GM23338 (cell line): ENCODE measurements around the gene NKAIN2. TPM values are rescaled to one million over a fixed set of nuclear protein-coding genes. Genes with fewer than 3 reads are reported as not detected.

Experiments used
- ATAC-seq: fragments of 200-7000 bp; cut with Tn5 transposase; 3 replicates; pipeline ENCODE4 v1.9.1; 2020
- DNase-seq: peaks from one replicate; pipeline ENCODE4 v3.0.0-alpha.2; 2015; ENCODE audit warnings: low spot score
- H2AFZ ChIP-seq: fragments of 200-600 bp; sonication (generic); 2 replicates; pipeline ENCODE4 v1.8.0; 2016; ENCODE audit warnings: antibody characterized with exemption, mild to moderate bottlenecking, moderate library complexity
- H3F3A ChIP-seq: fragments of 200-600 bp; sonication (generic); replicated peaks from 2 replicates; pipeline ENCODE4 v1.8.0; 2017; ENCODE audit warnings: antibody characterized with exemption, mixed run types, low read depth
- H3K27ac ChIP-seq: fragments of 200-600 bp; sonication (generic); 2 replicates; pipeline ENCODE4 v1.6.1; 2016; ENCODE audit warnings: low read depth
- H3K27me3 ChIP-seq: fragments of 200-600 bp; sonication (generic); 2 replicates; pipeline ENCODE4 v1.8.0; 2016; ENCODE audit warnings: mild to moderate bottlenecking, mixed run types, moderate library complexity; ENCODE audit not compliant: insufficient read depth
- H3K36me3 ChIP-seq: fragments of 200-600 bp; sonication (generic); 2 replicates; pipeline ENCODE4 v1.8.0; 2016; ENCODE audit warnings: mild to moderate bottlenecking; ENCODE audit not compliant: insufficient read depth
- H3K4me1 ChIP-seq: fragments of 200-600 bp; sonication (generic); 2 replicates; pipeline ENCODE4 v1.8.0; 2016; ENCODE audit warnings: mild to moderate bottlenecking, moderate library complexity; ENCODE audit not compliant: insufficient read depth
- H3K4me2 ChIP-seq: fragments of 200-600 bp; sonication (generic); 2 replicates; pipeline ENCODE4 v1.7.1; 2017; ENCODE audit warnings: mixed run types
- H3K4me3 ChIP-seq: fragments of 200-600 bp; sonication (generic); 2 replicates; pipeline ENCODE4 v1.6.1; 2016; ENCODE audit warnings: mixed run types
- H3K79me2 ChIP-seq: fragments of 200-600 bp; sonication (generic); replicated peaks from 2 replicates; pipeline ENCODE4 v1.8.0; 2017; ENCODE audit warnings: mild to moderate bottlenecking; ENCODE audit not compliant: insufficient read depth
- H3K9me2 ChIP-seq: fragments of 200-600 bp; sonication (generic); 2 replicates; pipeline ENCODE4 v1.8.0; 2017; ENCODE audit not compliant: insufficient read depth
- H4K20me1 ChIP-seq: fragments of 200-600 bp; sonication (generic); replicated peaks from 2 replicates; pipeline ENCODE4 v1.8.0; 2017; ENCODE audit warnings: mild to moderate bottlenecking; ENCODE audit not compliant: insufficient read depth
- H3K27ac Mint-ChIP-seq: 2 replicates; pipeline ENCODE4 v1.8.0; 2020; ENCODE audit warnings: inconsistent platforms, mild to moderate bottlenecking, moderate library complexity, mixed read lengths
- H3K27me3 Mint-ChIP-seq: 3 replicates; pipeline ENCODE4 v1.8.0; 2022; ENCODE audit warnings: low read depth, mild to moderate bottlenecking, moderate library complexity, mixed read lengths, inconsistent platforms; ENCODE audit not compliant: insufficient read depth, poor library complexity
- H3K36me3 Mint-ChIP-seq: 3 replicates; pipeline ENCODE4 v1.8.0; 2021; ENCODE audit warnings: low read depth, mild to moderate bottlenecking, inconsistent platforms, moderate library complexity, mixed read lengths
- H3K4me1 Mint-ChIP-seq: 3 replicates; pipeline ENCODE4 v1.8.0; 2020; ENCODE audit warnings: mild to moderate bottlenecking, inconsistent platforms, mixed read lengths
- H3K4me3 Mint-ChIP-seq: 3 replicates; pipeline ENCODE4 v1.8.0; 2021; ENCODE audit warnings: moderate library complexity, mild to moderate bottlenecking, inconsistent platforms, mixed read lengths
- H3K9me3 Mint-ChIP-seq: 3 replicates; pipeline ENCODE4 v1.8.0; 2020; ENCODE audit warnings: moderate library complexity, mild to moderate bottlenecking, inconsistent platforms, mixed read lengths
- CREB1 ChIP-seq: fragments of 250-450 bp; sonication (Bioruptor Pico); IDR thresholded peaks from 2 replicates; pipeline ENCODE4 v1.5.0; 2020; ENCODE audit warnings: low read depth, mild to moderate bottlenecking, moderate library complexity
- CTCF ChIP-seq, 2 experiments: fragments of 200-600 bp in 1 of 2; sonication (generic) in 1 of 2; conservative IDR thresholded peaks; 2 replicates each; pipeline versions ENCODE4 v1.5.1 to v1.6.1; 2016 to 2017; ENCODE audit warnings: antibody characterized with exemption in 2 of 2, low read depth in 2 of 2, mild to moderate bottlenecking in 2 of 2, moderate library complexity in 1 of 2
- JUNB ChIP-seq: IDR thresholded peaks from one replicate; pipeline ENCODE4 v1.6.1; 2016; ENCODE audit warnings: antibody characterized with exemption; ENCODE audit not compliant: unreplicated experiment
- NANOG ChIP-seq: IDR thresholded peaks from 2 replicates; pipeline ENCODE4 v1.6.1; 2016; ENCODE audit warnings: antibody characterized with exemption, borderline replicate concordance
- POLR2AphosphoS5 ChIP-seq: IDR thresholded peaks from 2 replicates; pipeline ENCODE4 v1.6.1; 2016; ENCODE audit warnings: antibody characterized with exemption, low read depth
- STAT1 ChIP-seq: IDR thresholded peaks from one replicate; pipeline ENCODE4 v1.6.1; 2016; ENCODE audit warnings: antibody characterized with exemption; ENCODE audit not compliant: unreplicated experiment
- polyA plus RNA-seq: library from polyadenylated mRNA; unstranded; fragments of >200 nt; fragmentation: Nextera tagmentation; extraction: Ambion mirVana; gene quantifications from 2 replicates; pipeline ENCODE4 v1.2.1, GENCODE V29; 2016
- total RNA-seq: library from RNA; depleted of rRNA; stranded (reverse); fragments of >200 nt; shearing (Covaris generic); gene quantifications from 2 replicates; pipeline ENCODE4 v1.2.3, GENCODE V29; 2014
- TF ChIP-seq, protein P1 (sequence below): fragments of 250-450 bp; sonication (Bioruptor Pico); IDR thresholded peaks from 2 replicates; pipeline ENCODE4 v1.5.0; 2020; ENCODE audit warnings: mild to moderate bottlenecking, moderate library complexity
- TF ChIP-seq, protein P2 (sequence below): IDR thresholded peaks from 2 replicates; pipeline ENCODE4 v1.6.1; 2016; ENCODE audit warnings: antibody characterized with exemption
- TF ChIP-seq, protein P3 (sequence below): IDR thresholded peaks from one replicate; pipeline ENCODE4 v1.6.1; 2018; ENCODE audit warnings: antibody characterized with exemption; ENCODE audit not compliant: unreplicated experiment

Gene NKAIN2
- total and polyA plus RNA-seq, 2 experiments from 2014 or later: 0.39 to 1.1 TPM

DNA sequence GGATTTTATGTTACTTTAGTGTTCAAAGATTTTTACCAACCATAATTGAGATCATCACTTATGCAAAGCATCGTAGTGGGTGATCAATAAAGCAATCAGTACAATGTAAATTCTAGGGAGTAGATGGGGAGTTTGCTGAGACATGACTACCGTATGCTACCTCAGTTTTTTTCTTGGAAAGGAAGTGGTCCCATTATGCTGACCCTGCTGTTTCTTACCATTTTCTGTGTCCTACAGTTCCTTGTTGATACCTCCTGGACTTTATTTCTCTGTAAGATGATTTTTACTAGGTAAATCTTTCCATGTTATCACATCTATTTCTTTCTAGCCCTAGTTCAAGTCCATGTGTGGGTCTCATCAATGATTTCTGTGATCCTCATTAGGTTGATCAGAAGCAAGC is 19.3 kb upstream of the NKAIN2 start:
- Mint-ChIP-seq H3K4me3 (no peak overlapping the region), H3K9me3 (no peaks in the 10 kb centered on the region), H3K36me3 (no peaks in the 10 kb centered on the region), H3K27ac (no peak overlapping the region), H3K27me3 (no peaks in the 10 kb centered on the region), H3K4me1 (peaks cover 9% of the 10 kb centered on the region)
- H3K36me3 ChIP-seq: no peaks in the 10 kb centered on the region
- no peaks in the 10 kb centered on the region for H3K27me3 ChIP-seq
- 0 out of 2 replicates have a peak, but pooled peaks cover under 1% of the 10 kb centered on the region for H3K4me1 ChIP-seq
- no peak overlapping the region for H3K4me2 ChIP-seq
- ATAC-seq: no peak
- H3K9me2 ChIP-seq: no peaks in the 10 kb centered on the region
- no peak overlapping the region for H3K27ac ChIP-seq
- H2AFZ ChIP-seq: no peak overlapping the region
- H4K20me1 ChIP-seq: no peaks in the 10 kb centered on the region
- TF ChIP-seq, protein P1, sequence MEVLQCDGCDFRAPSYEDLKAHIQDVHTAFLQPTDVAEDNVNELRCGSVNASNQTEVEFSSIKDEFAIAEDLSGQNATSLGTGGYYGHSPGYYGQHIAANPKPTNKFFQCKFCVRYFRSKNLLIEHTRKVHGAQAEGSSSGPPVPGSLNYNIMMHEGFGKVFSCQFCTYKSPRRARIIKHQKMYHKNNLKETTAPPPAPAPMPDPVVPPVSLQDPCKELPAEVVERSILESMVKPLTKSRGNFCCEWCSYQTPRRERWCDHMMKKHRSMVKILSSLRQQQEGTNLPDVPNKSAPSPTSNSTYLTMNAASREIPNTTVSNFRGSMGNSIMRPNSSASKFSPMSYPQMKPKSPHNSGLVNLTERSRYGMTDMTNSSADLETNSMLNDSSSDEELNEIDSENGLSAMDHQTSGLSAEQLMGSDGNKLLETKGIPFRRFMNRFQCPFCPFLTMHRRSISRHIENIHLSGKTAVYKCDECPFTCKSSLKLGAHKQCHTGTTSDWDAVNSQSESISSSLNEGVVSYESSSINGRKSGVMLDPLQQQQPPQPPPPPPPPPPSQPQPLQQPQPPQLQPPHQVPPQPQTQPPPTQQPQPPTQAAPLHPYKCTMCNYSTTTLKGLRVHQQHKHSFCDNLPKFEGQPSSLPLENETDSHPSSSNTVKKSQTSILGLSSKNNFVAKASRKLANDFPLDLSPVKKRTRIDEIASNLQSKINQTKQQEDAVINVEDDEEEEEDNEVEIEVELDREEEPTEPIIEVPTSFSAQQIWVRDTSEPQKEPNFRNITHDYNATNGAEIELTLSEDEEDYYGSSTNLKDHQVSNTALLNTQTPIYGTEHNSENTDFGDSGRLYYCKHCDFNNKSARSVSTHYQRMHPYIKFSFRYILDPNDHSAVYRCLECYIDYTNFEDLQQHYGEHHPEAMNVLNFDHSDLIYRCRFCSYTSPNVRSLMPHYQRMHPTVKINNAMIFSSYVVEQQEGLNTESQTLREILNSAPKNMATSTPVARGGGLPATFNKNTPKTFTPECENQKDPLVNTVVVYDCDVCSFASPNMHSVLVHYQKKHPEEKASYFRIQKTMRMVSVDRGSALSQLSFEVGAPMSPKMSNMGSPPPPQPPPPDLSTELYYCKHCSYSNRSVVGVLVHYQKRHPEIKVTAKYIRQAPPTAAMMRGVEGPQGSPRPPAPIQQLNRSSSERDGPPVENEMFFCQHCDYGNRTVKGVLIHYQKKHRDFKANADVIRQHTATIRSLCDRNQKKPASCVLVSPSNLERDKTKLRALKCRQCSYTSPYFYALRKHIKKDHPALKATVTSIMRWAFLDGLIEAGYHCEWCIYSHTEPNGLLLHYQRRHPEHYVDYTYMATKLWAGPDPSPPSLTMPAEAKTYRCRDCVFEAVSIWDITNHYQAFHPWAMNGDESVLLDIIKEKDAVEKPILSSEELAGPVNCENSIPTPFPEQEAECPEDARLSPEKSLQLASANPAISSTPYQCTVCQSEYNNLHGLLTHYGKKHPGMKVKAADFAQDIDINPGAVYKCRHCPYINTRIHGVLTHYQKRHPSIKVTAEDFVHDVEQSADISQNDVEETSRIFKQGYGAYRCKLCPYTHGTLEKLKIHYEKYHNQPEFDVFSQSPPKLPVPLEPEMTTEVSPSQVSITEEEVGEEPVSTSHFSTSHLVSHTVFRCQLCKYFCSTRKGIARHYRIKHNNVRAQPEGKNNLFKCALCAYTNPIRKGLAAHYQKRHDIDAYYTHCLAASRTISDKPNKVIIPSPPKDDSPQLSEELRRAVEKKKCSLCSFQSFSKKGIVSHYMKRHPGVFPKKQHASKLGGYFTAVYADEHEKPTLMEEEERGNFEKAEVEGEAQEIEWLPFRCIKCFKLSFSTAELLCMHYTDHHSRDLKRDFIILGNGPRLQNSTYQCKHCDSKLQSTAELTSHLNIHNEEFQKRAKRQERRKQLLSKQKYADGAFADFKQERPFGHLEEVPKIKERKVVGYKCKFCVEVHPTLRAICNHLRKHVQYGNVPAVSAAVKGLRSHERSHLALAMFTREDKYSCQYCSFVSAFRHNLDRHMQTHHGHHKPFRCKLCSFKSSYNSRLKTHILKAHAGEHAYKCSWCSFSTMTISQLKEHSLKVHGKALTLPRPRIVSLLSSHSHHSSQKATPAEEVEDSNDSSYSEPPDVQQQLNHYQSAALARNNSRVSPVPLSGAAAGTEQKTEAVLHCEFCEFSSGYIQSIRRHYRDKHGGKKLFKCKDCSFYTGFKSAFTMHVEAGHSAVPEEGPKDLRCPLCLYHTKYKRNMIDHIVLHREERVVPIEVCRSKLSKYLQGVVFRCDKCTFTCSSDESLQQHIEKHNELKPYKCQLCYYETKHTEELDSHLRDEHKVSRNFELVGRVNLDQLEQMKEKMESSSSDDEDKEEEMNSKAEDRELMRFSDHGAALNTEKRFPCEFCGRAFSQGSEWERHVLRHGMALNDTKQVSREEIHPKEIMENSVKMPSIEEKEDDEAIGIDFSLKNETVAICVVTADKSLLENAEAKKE: no peak
- no peak for TF ChIP-seq STAT1
- TF ChIP-seq CREB1 (CRISPR knock-in tag): no peak
- TF ChIP-seq, protein P2, sequence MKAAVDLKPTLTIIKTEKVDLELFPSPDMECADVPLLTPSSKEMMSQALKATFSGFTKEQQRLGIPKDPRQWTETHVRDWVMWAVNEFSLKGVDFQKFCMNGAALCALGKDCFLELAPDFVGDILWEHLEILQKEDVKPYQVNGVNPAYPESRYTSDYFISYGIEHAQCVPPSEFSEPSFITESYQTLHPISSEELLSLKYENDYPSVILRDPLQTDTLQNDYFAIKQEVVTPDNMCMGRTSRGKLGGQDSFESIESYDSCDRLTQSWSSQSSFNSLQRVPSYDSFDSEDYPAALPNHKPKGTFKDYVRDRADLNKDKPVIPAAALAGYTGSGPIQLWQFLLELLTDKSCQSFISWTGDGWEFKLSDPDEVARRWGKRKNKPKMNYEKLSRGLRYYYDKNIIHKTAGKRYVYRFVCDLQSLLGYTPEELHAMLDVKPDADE: no peak
- no peak for TF ChIP-seq JUNB
- no peak for TF ChIP-seq CTCF (conservative IDR thresholded peaks at IDR 0.05; ENCODE audit: low read depth in 2 of 2)
- TF ChIP-seq POLR2AphosphoS5: no peak
- TF ChIP-seq NANOG: no peak
- TF ChIP-seq, protein P3, sequence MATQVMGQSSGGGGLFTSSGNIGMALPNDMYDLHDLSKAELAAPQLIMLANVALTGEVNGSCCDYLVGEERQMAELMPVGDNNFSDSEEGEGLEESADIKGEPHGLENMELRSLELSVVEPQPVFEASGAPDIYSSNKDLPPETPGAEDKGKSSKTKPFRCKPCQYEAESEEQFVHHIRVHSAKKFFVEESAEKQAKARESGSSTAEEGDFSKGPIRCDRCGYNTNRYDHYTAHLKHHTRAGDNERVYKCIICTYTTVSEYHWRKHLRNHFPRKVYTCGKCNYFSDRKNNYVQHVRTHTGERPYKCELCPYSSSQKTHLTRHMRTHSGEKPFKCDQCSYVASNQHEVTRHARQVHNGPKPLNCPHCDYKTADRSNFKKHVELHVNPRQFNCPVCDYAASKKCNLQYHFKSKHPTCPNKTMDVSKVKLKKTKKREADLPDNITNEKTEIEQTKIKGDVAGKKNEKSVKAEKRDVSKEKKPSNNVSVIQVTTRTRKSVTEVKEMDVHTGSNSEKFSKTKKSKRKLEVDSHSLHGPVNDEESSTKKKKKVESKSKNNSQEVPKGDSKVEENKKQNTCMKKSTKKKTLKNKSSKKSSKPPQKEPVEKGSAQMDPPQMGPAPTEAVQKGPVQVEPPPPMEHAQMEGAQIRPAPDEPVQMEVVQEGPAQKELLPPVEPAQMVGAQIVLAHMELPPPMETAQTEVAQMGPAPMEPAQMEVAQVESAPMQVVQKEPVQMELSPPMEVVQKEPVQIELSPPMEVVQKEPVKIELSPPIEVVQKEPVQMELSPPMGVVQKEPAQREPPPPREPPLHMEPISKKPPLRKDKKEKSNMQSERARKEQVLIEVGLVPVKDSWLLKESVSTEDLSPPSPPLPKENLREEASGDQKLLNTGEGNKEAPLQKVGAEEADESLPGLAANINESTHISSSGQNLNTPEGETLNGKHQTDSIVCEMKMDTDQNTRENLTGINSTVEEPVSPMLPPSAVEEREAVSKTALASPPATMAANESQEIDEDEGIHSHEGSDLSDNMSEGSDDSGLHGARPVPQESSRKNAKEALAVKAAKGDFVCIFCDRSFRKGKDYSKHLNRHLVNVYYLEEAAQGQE: no peak
- no peaks in the 10 kb centered on the region for H3K79me2 ChIP-seq
- no peak for DNase-seq
- no peaks in the 10 kb centered on the region for H3F3A ChIP-seq
- H3K4me3 ChIP-seq: no peak overlapping the region
